ENCODE measurements around the gene PDE4D. TPM values are rescaled to one million over a fixed set of nuclear protein-coding genes. Genes with fewer than 3 reads are reported as not detected.

Gene PDE4D
- total and polyA plus RNA-seq, 2 donors (not counting 3 experiments of a cell fraction or from before 2014, with no cell fraction given): 34.5 to 51.2 TPM

DNA sequence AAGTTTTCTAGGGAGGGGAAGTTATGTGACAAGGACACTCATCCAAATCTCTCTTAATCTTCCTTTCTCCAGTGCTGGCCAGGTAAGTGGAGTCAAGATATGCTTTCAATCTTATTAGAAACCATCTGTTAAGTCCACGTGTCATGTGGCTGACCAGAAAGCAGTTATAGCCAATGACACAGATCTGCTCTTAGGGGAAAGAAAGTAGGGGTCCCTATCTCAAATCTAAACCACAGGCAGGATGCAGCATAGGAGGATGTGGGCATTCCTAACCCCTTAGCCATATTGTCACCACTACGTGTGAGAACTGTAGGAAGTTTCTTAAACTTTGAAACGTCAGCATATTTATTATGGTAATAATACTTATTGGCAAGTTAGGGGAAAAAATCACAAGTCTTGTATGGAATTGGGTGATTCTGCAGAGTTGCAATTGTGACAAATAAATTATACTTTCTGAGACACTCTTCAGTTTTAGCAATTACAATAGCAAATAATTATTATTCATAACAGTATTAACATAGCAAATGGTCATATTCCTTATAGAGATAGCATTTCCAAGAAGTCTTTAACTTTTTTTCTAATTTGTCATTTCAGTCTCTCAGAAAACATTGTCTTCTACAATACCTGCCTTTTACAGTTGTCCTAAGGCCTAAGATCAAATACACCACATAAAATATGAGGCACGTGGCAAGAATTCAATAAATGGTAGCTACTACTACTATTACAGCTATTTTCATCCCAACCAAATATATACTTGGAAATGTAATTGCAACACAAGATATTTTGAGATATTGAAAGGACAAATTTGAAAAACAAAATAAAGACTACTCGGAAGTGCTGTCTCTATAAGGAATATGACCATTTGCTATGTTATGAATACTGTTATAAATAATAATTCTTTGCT is 236.9 kb downstream of the PDE4D start:
- H3K9me1 ChIP-seq (replicated peaks; ENCODE audit: control insufficient read depth, extremely low read depth, insufficient read depth, low read length): no peaks in the 10 kb centered on the region
- TF ChIP-seq, protein P1, sequence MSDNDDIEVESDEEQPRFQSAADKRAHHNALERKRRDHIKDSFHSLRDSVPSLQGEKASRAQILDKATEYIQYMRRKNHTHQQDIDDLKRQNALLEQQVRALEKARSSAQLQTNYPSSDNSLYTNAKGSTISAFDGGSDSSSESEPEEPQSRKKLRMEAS (IDR thresholded peaks at IDR 0.05; ENCODE audit: insufficient read depth, insufficient read length): no peak
- TF ChIP-seq POLR2AphosphoS5 (IDR thresholded peaks at IDR 0.05; ENCODE audit: insufficient read depth, low read depth, low read length) (no peak), POLR2A (IDR thresholded peaks at IDR 0.05; ENCODE audit: low read depth, low read length) (no peak), GATA2 (IDR thresholded peaks at IDR 0.05; ENCODE audit: insufficient read depth, insufficient read length, low read depth, low read length) (peak; percentile 39)
- no peak overlapping the region for H3K4me3 ChIP-seq (replicated peaks in 1 of 3; ENCODE audit: insufficient read depth in 1 of 3, low read depth in 1 of 3, low read length in 3 of 3)
- no peaks in the 10 kb centered on the region for H3K27me3 ChIP-seq (ENCODE audit: control insufficient read depth in 2 of 2, insufficient read depth in 2 of 2, low read length in 2 of 2)
- dilution Hi-C loops (cut with MboI; ENCODE audit: extremely low pct_ligation_motif_present, low sequenced_read_pairs) (no loop called here), intact Hi-C loops (cut with micrococcal nuclease) (no loop called here)
- CTCF ChIA-PET: interaction anchor here (0.9 to 6.5 kb wide), 5 partner anchors 17 to 275 kb away, joined by 3 to 139 read pairs (median 3); no protein-coding TSS in a partner anchor
- DNase-seq (ENCODE audit: low read depth, low spot score): no peak
- H3K79me2 ChIP-seq (ENCODE audit: control insufficient read depth, insufficient read depth, low read length): no peaks in the 10 kb centered on the region
- no peak overlapping the region for H3K27ac ChIP-seq (ENCODE audit: insufficient read depth, low read depth, low read length)
- no peaks in the 10 kb centered on the region for H3K36me3 ChIP-seq (ENCODE audit: control insufficient read depth in 2 of 2, extremely low read depth in 1 of 2, insufficient read depth in 2 of 2, low read length in 2 of 2)
- peaks cover 3% of the 10 kb centered on the region for H4K20me1 ChIP-seq (replicated peaks; ENCODE audit: control insufficient read depth, extremely low read depth, insufficient read depth, low read length)
- H3K9me3 ChIP-seq (replicated peaks; ENCODE audit: control insufficient read depth, insufficient read depth, low read length): no peaks in the 10 kb centered on the region
- no peak overlapping the region for H3K9ac ChIP-seq (replicated peaks; ENCODE audit: extremely low read depth, insufficient read depth, low read length)
- peaks cover 8% of the 10 kb centered on the region for H3K4me1 ChIP-seq (ENCODE audit: control insufficient read depth, extremely low read depth, insufficient read depth, low read length)
- POLR2A ChIA-PET: no interaction called here
- no peak overlapping the region for H3K4me2 ChIP-seq (ENCODE audit: insufficient read depth, low read length)
- no TSS peak for BruUV-seq (replicated peaks)
- H2AFZ ChIP-seq (ENCODE audit: low read depth, low read length): no peak overlapping the region
- no peak for FAIRE-seq

DNA sequence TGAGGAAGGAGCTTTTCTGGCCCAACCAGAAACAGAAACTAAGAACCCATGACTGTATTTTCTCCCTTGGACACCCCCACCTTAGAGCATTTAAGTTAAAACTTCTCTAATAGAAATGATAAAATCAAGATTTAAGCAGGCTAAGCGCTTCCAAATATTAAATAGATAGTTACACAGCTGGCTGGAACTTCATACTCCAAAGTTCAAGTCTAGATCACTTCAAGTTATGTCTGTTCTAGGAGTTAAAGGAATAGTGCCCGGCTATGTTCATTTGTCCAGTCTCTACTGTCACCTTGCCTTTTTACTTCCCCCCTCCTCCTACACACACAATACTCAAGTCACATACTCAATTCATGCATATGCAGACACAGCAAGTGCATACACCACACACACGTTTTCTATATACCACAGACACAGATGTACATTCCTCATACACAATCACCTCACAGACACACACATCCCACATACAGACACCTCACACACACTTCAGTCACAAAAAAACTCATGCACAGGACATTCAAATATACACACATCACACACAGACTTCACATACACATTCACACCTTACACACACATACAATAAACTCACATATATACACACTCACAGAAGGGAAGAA is 237.7 kb downstream of the PDE4D start:
- Histone ChIP-seq H3K4me2 (ENCODE audit: insufficient read depth, low read length) (no peak overlapping the region), H3K9me1 (replicated peaks; ENCODE audit: control insufficient read depth, extremely low read depth, insufficient read depth, low read length) (no peaks in the 10 kb centered on the region), H3K9ac (replicated peaks; ENCODE audit: extremely low read depth, insufficient read depth, low read length) (no peak overlapping the region), H3K36me3 (ENCODE audit: control insufficient read depth in 2 of 2, extremely low read depth in 1 of 2, insufficient read depth in 2 of 2, low read length in 2 of 2) (no peaks in the 10 kb centered on the region), H3K27ac (ENCODE audit: insufficient read depth, low read depth, low read length) (no peak overlapping the region), H3K4me3 (replicated peaks in 1 of 3; ENCODE audit: insufficient read depth in 1 of 3, low read depth in 1 of 3, low read length in 3 of 3) (no peak overlapping the region), H3K9me3 (replicated peaks; ENCODE audit: control insufficient read depth, insufficient read depth, low read length) (no peaks in the 10 kb centered on the region), H2AFZ (ENCODE audit: low read depth, low read length) (no peak overlapping the region), H3K27me3 (ENCODE audit: control insufficient read depth in 2 of 2, insufficient read depth in 2 of 2, low read length in 2 of 2) (no peaks in the 10 kb centered on the region), H4K20me1 (replicated peaks; ENCODE audit: control insufficient read depth, extremely low read depth, insufficient read depth, low read length) (peaks cover 3% of the 10 kb centered on the region), H3K79me2 (ENCODE audit: control insufficient read depth, insufficient read depth, low read length) (no peaks in the 10 kb centered on the region), H3K4me1 (ENCODE audit: control insufficient read depth, extremely low read depth, insufficient read depth, low read length) (peaks cover 2% of the 10 kb centered on the region)
- ChIA-PET CTCF (interaction anchor here (1.4 kb wide), 2 partner anchors 18 to 150 kb away, joined by 4 to 5 read pairs; no protein-coding TSS in a partner anchor), POLR2A (no interaction called here)
- intact Hi-C loops (cut with micrococcal nuclease): no loop called here
- DNase-seq (ENCODE audit: low read depth, low spot score) (no peak), FAIRE-seq (no peak)
- BruUV-seq (replicated peaks): no TSS peak
- dilution Hi-C loops (cut with MboI; ENCODE audit: extremely low pct_ligation_motif_present, low sequenced_read_pairs): no loop called here
- TF ChIP-seq POLR2AphosphoS5 (IDR thresholded peaks at IDR 0.05; ENCODE audit: insufficient read depth, low read depth, low read length) (no peak), EZH2 (IDR thresholded peaks at IDR 0.05; ENCODE audit: borderline replicate concordance, low read depth, low read length, severe bottlenecking) (no peak), FOS (IDR thresholded peaks at IDR 0.05; ENCODE audit: borderline replicate concordance, insufficient read depth, low read length) (no peak), CTCF (IDR thresholded peaks at IDR 0.05; ENCODE audit: extremely low read depth in 1 of 2, insufficient read depth in 1 of 2, low read depth in 1 of 2, low read length in 2 of 2) (no peak), MYC (IDR thresholded peaks at IDR 0.05; ENCODE audit: low read depth, low read length) (no peak), GATA2 (IDR thresholded peaks at IDR 0.05; ENCODE audit: insufficient read depth, insufficient read length, low read depth, low read length) (no peak), JUN (IDR thresholded peaks at IDR 0.05; ENCODE audit: borderline replicate concordance, insufficient read depth, insufficient read length, low read depth) (no peak), POLR2A (IDR thresholded peaks at IDR 0.05; ENCODE audit: low read depth, low read length) (no peak)
- TF ChIP-seq, protein P1 (IDR thresholded peaks at IDR 0.05; ENCODE audit: insufficient read depth, insufficient read length): no peak

Measured in endothelial cell of umbilical vein (primary cell).